ENCODE results near the gene TCN2. TPM values are rescaled to one million over a fixed set of nuclear protein-coding genes. Genes with fewer than 3 reads are reported as not detected.
"Not testable (repeated sequence)": the region's sequence is repeated elsewhere in the genome, so short reads cannot be mapped to it uniquely, and the experiment has no call there.

The TCN2 gene
- total and polyA plus RNA-seq, 4 donors = 10.6 to 60.9 (median 30.6) TPM

DNA sequence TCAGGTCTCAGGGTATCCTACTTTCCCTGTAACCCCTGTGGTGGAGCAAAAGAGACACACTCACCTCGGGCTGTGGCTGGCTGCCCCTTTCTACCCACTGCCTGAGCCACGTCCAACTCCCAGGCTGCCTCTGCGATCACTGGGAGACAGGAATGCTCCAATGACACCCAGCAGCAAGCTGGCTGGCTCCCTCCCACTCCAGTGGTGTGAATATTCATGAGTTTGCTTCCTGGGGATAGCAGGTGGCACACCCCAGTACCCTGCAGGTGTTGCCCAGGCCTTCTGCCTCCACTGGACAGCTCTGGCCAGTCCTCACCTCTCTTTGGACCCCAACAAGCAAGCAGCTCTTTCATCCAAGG, 42.2 kb upstream of the TCN2 start:
- Histone ChIP-seq H3K9ac (ENCODE audit: insufficient read depth in 1 of 2, low read length in 2 of 2) (no peak overlapping the region), H3K27me3 (ENCODE audit: control insufficient read depth in 3 of 3, insufficient read depth in 3 of 3, low read length in 2 of 3) (peaks cover 0 to 2% (median 0%) of the 10 kb centered on the region in 3 donors), H3K27ac (ENCODE audit: low read depth in 1 of 2, low read length in 1 of 2) (no peak overlapping the region), H3K4me3 (no peak overlapping the region), H3K9me3 (ENCODE audit: control insufficient read depth in 4 of 4, insufficient read depth in 3 of 4, low read length in 3 of 4) (no peaks in the 10 kb centered on the region), H3K4me1 (ENCODE audit: control insufficient read depth in 5 of 5, insufficient read depth in 5 of 5, low read length in 5 of 5) (no peaks in the 10 kb centered on the region), H3K36me3 (ENCODE audit: control insufficient read depth in 4 of 4, insufficient read depth in 4 of 4, low read length in 4 of 4) (no peaks in the 10 kb centered on the region)
- 55 to 62% methylated on average over 3 of the region's 3 CpGs for WGBS, 2 donors
- no peak for DNase-seq
- no peak for TF ChIP-seq CTCF (IDR thresholded peaks at IDR 0.05; ENCODE audit: control extremely low read depth, extremely low read depth)
- no peak for ATAC-seq (ENCODE audit: insufficient read depth, low FRiP score)

DNA sequence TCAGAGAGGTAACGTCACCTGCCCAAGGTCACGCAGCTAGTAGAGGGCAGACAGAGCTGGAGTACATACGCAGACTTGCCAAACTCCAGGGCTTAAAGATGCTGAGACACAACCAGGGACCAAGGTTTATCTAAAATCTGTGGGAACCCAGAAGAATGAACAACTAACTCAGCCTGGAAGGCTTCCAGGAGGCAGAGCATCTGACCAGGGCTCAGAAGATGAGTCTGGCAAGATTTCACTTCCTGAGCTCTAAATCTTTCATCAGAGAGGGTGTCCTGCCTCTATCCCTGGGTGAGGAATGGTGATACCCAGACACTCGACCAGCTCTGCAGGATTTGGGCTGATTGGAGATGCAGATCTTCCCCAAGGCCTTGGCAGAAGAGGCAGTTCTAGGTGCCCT, 41.6 kb upstream of the TCN2 start:
- H3K27me3 ChIP-seq (ENCODE audit: control insufficient read depth in 3 of 3, insufficient read depth in 3 of 3, low read length in 2 of 3) = peaks cover 0 to 2% (median 0%) of the 10 kb centered on the region in 3 donors
- no peak overlapping the region for H3K9ac ChIP-seq (ENCODE audit: insufficient read depth in 1 of 2, low read length in 2 of 2)
- H3K4me1 ChIP-seq (ENCODE audit: control insufficient read depth in 5 of 5, insufficient read depth in 5 of 5, low read length in 5 of 5) = no peaks in the 10 kb centered on the region
- no peak for ATAC-seq (ENCODE audit: insufficient read depth, low FRiP score)
- no peaks in the 10 kb centered on the region for H3K9me3 ChIP-seq (ENCODE audit: control insufficient read depth in 4 of 4, insufficient read depth in 3 of 4, low read length in 3 of 4)
- no peaks in the 10 kb centered on the region for H3K36me3 ChIP-seq (ENCODE audit: control insufficient read depth in 4 of 4, insufficient read depth in 4 of 4, low read length in 4 of 4)
- WGBS, 2 donors = 83 to 85% methylated on average over 4 of the region's 4 CpGs
- no peak for DNase-seq
- no peak overlapping the region for H3K27ac ChIP-seq (ENCODE audit: low read depth in 1 of 2, low read length in 1 of 2)
- no peak overlapping the region for H3K4me3 ChIP-seq
- TF ChIP-seq CTCF (IDR thresholded peaks at IDR 0.05; ENCODE audit: control extremely low read depth, extremely low read depth) = no peak

- ATAC-seq (ENCODE audit: insufficient read depth, low FRiP score) (no peak), DNase-seq (no peak)
- TF ChIP-seq CTCF (IDR thresholded peaks at IDR 0.05; ENCODE audit: control extremely low read depth, extremely low read depth) = no peak
- no peak overlapping the region for H3K27ac ChIP-seq (ENCODE audit: low read depth in 1 of 2, low read length in 1 of 2)
- H3K4me1 ChIP-seq (ENCODE audit: control insufficient read depth in 5 of 5, insufficient read depth in 5 of 5, low read length in 5 of 5) = no peaks in the 10 kb centered on the region
- peaks cover 0 to 2% (median 0%) of the 10 kb centered on the region in 3 donors for H3K27me3 ChIP-seq (ENCODE audit: control insufficient read depth in 3 of 3, insufficient read depth in 3 of 3, low read length in 2 of 3)
- H3K9me3 ChIP-seq (ENCODE audit: control insufficient read depth in 4 of 4, insufficient read depth in 3 of 4, low read length in 3 of 4) = no peaks in the 10 kb centered on the region
- WGBS, 2 donors = 80 to 86% methylated on average over 7 of the region's 7 CpGs
- no peak overlapping the region for H3K4me3 ChIP-seq
- H3K36me3 ChIP-seq (ENCODE audit: control insufficient read depth in 4 of 4, insufficient read depth in 4 of 4, low read length in 4 of 4) = no peaks in the 10 kb centered on the region
- H3K9ac ChIP-seq (ENCODE audit: insufficient read depth in 1 of 2, low read length in 2 of 2) = no peak overlapping the region
Measured at GRCh38 chr22:30566125-30566524, 40.8 kb upstream of the TCN2 start.

DNA sequence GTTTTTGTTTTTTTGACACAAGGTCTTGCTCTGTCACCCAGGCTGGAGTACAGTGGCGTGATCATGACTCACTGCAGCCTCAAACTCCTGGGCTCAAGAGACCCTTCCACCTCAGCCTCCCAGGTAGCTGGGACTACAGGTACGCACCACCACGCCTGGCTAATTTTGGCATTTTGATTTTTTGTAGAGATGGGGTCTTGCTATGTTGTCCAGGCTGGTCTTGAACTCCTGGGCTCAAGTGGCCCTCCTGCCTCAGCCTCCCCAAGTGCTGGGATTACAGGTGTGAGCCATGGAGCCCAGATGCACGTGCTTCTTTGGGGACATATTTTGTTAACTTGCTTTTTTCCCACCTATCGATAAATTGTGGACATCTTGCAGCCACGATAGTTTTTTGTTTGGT, 39.7 kb upstream of the TCN2 start:
- H3K9ac ChIP-seq (ENCODE audit: insufficient read depth in 1 of 2, low read length in 2 of 2); ATAC-seq (ENCODE audit: insufficient read depth, low FRiP score); H3K4me1 ChIP-seq (ENCODE audit: control insufficient read depth in 5 of 5, insufficient read depth in 5 of 5, low read length in 5 of 5); H3K9me3 ChIP-seq (ENCODE audit: control insufficient read depth in 4 of 4, insufficient read depth in 3 of 4, low read length in 3 of 4); H3K4me3 ChIP-seq; H3K36me3 ChIP-seq (ENCODE audit: control insufficient read depth in 4 of 4, insufficient read depth in 4 of 4, low read length in 4 of 4); H3K27me3 ChIP-seq (ENCODE audit: control insufficient read depth in 3 of 3, insufficient read depth in 3 of 3, low read length in 2 of 3); H3K27ac ChIP-seq (ENCODE audit: low read depth in 1 of 2, low read length in 1 of 2); DNase-seq: not testable (repeated sequence)
- 92% methylated on average over 6 of the region's 6 CpGs for WGBS, 2 donors

All from lung (tissue), 12 donors.